WTC11 (cell line): ENCODE data around the gene NEK7. TPM values are rescaled to one million over a fixed set of nuclear protein-coding genes. Genes with fewer than 3 reads are reported as not detected.

Experiments
- ATAC-seq: fragments of 200-7000 bp; cut with Tn5 transposase; 2 replicates; pipeline ENCODE4 v1.10.0; 2021; ENCODE audit warnings: mild to moderate bottlenecking, moderate library complexity
- CTCF ChIA-PET: fragments of 300-600 bp; sonication (Branson Sonifier 250); formaldehyde crosslinking; loops from one replicate; lab custom pipeline; 2021; ENCODE audit warnings: antibody characterized with exemption; lab: Charles Lee
- POLR2A ChIA-PET: fragments of 350-600 bp; sonication (Branson Sonifier 250); formaldehyde crosslinking; loops from one replicate; lab custom pipeline; 2021; ENCODE audit warnings: antibody characterized with exemption; lab: Charles Lee
- DNase-seq: peaks from one replicate; pipeline ENCODE4 v3.0.0; 2021; ENCODE audit warnings: low spot score
- H3K27ac Mint-ChIP-seq: 2 replicates; pipeline ENCODE4 v1.8.0; 2021; ENCODE audit warnings: mixed read lengths
- H3K27me3 Mint-ChIP-seq: 2 replicates; pipeline ENCODE4 v1.8.0; 2021; ENCODE audit warnings: low read depth, mild to moderate bottlenecking, moderate library complexity, mixed read lengths
- H3K36me3 Mint-ChIP-seq: 2 replicates; pipeline ENCODE4 v1.8.0; 2021; ENCODE audit warnings: mixed read lengths
- H3K4me1 Mint-ChIP-seq: 2 replicates; pipeline ENCODE4 v1.8.0; 2022; ENCODE audit warnings: mixed read lengths
- H3K4me3 Mint-ChIP-seq: 2 replicates; pipeline ENCODE4 v1.8.0; 2021; ENCODE audit warnings: mild to moderate bottlenecking, moderate library complexity, mixed read lengths
- H3K9me3 Mint-ChIP-seq: 2 replicates; pipeline ENCODE4 v1.8.0; 2021; ENCODE audit warnings: mixed read lengths
- AR ChIP-seq: fragments of 250-450 bp; sonication (Bioruptor Pico); IDR thresholded peaks from 2 replicates; pipeline ENCODE4 v1.9.0; 2021; ENCODE audit warnings: mild to moderate bottlenecking
- CREB1 ChIP-seq: sonication (generic); formaldehyde crosslinking; IDR thresholded peaks from 2 replicates; pipeline ENCODE4 v1.8.0; 2023; ENCODE audit warnings: mild to moderate bottlenecking, missing genetic modification reagents
- EMX1 ChIP-seq: fragments of 250-450 bp; sonication (Bioruptor Pico); IDR thresholded peaks from 2 replicates; pipeline ENCODE4 v1.8.0; 2021; ENCODE audit warnings: mild to moderate bottlenecking
- FOXJ3 ChIP-seq: sonication (generic); formaldehyde crosslinking; IDR thresholded peaks from 2 replicates; pipeline ENCODE4 v1.9.0; 2021; ENCODE audit warnings: missing genetic modification reagents, mild to moderate bottlenecking, borderline replicate concordance
- GABPB1 ChIP-seq: sonication (generic); formaldehyde crosslinking; IDR thresholded peaks from 2 replicates; pipeline ENCODE4 v1.8.1; 2023; ENCODE audit warnings: mild to moderate bottlenecking, missing genetic modification reagents
- HMGXB4 ChIP-seq: sonication (generic); formaldehyde crosslinking; IDR thresholded peaks from 2 replicates; pipeline ENCODE4 v1.8.1; 2023; ENCODE audit warnings: mild to moderate bottlenecking, moderate library complexity, missing genetic modification reagents
- JAZF1 ChIP-seq: fragments of 250-450 bp; sonication (Bioruptor Pico); IDR thresholded peaks from 2 replicates; pipeline ENCODE4 v1.9.0; 2021; ENCODE audit warnings: moderate library complexity, mild to moderate bottlenecking, inconsistent platforms
- JUN ChIP-seq: sonication (generic); formaldehyde crosslinking; IDR thresholded peaks from 2 replicates; pipeline ENCODE4 v1.8.0; 2023; ENCODE audit warnings: mild to moderate bottlenecking, missing genetic modification reagents
- NFYB ChIP-seq: sonication (generic); formaldehyde crosslinking; conservative IDR thresholded peaks from 2 replicates; pipeline ENCODE4 v1.8.0; 2022; ENCODE audit warnings: low read depth, missing genetic modification reagents
- NR2C2 ChIP-seq: sonication (generic); formaldehyde crosslinking; IDR thresholded peaks from 2 replicates; pipeline ENCODE4 v1.8.0; 2022; ENCODE audit warnings: mild to moderate bottlenecking, missing genetic modification reagents
- SP1 ChIP-seq: sonication (generic); formaldehyde crosslinking; conservative IDR thresholded peaks from 2 replicates; pipeline ENCODE4 v1.8.1; 2022; ENCODE audit warnings: missing genetic modification reagents
- TCF7 ChIP-seq: sonication (generic); formaldehyde crosslinking; IDR thresholded peaks from 2 replicates; pipeline ENCODE4 v1.8.0; 2022; ENCODE audit warnings: mild to moderate bottlenecking, low read depth, missing genetic modification reagents, moderate library complexity
- ZNF138 ChIP-seq: sonication (generic); formaldehyde crosslinking; conservative IDR thresholded peaks from 2 replicates; pipeline ENCODE4 v1.8.1; 2022; ENCODE audit warnings: mild to moderate bottlenecking, moderate library complexity, missing genetic modification reagents
- ZNF219 ChIP-seq: sonication (generic); formaldehyde crosslinking; IDR thresholded peaks from 2 replicates; pipeline ENCODE4 v1.8.0; 2023; ENCODE audit warnings: missing genetic modification reagents, mild to moderate bottlenecking, borderline replicate concordance
- ZNF232 ChIP-seq: sonication (generic); formaldehyde crosslinking; IDR thresholded peaks from 2 replicates; pipeline ENCODE4 v1.8.0; 2022; ENCODE audit warnings: mild to moderate bottlenecking, missing genetic modification reagents
- ZNF263 ChIP-seq: sonication (generic); formaldehyde crosslinking; IDR thresholded peaks from 2 replicates; pipeline ENCODE4 v1.8.1; 2022; ENCODE audit warnings: low read depth, mild to moderate bottlenecking, moderate library complexity, missing genetic modification reagents
- ZNF396 ChIP-seq: fragments of 250-450 bp; sonication (Bioruptor Pico); IDR thresholded peaks from 2 replicates; pipeline ENCODE4 v1.8.0; 2021; ENCODE audit warnings: mild to moderate bottlenecking, moderate library complexity, borderline replicate concordance
- ZNF423 ChIP-seq: fragments of 250-450 bp; sonication (Bioruptor Pico); IDR thresholded peaks from 2 replicates; pipeline ENCODE4 v2.1.2; 2022; ENCODE audit warnings: mild to moderate bottlenecking, moderate library complexity
- total RNA-seq: library from RNA; stranded (reverse); gene quantifications from 3 replicates; pipeline ENCODE4 v1.2.3, GENCODE V29; 2021
- TF ChIP-seq, protein P1 (sequence below): sonication (generic); formaldehyde crosslinking; IDR thresholded peaks from 2 replicates; pipeline ENCODE4 v1.8.1; 2022; ENCODE audit warnings: low read depth, missing genetic modification reagents, borderline replicate concordance
- TF ChIP-seq, protein P2 (sequence below): fragments of 250-450 bp; sonication (Bioruptor Pico); IDR thresholded peaks from 2 replicates; pipeline ENCODE4 v1.9.0; 2021; ENCODE audit warnings: mild to moderate bottlenecking, borderline replicate concordance
- TF ChIP-seq, protein P3 (sequence below): fragments of 250-450 bp; sonication (Bioruptor Pico); IDR thresholded peaks from 2 replicates; pipeline ENCODE4 v1.9.0; 2021; ENCODE audit warnings: mild to moderate bottlenecking

NEK7 gene
- total RNA-seq, 1 experiment from 2014 or later: 10.3 TPM

- CTCF ChIA-PET: no interaction called here
- H3K36me3 Mint-ChIP-seq: no peaks in the 10 kb centered on the region
- POLR2A ChIA-PET: no interaction called here
- no peaks in the 10 kb centered on the region for H3K9me3 Mint-ChIP-seq
- H3K27me3 Mint-ChIP-seq: no peaks in the 10 kb centered on the region
- no peak overlapping the region for H3K4me3 Mint-ChIP-seq
- TF ChIP-seq JUN (CRISPR knock-in tag): no peak
- TF ChIP-seq FOXJ3 (CRISPR knock-in tag): no peak
- no peak for TF ChIP-seq ZNF396 (CRISPR knock-in tag)
- TF ChIP-seq ZNF263 (CRISPR knock-in tag): no peak
- no peak for TF ChIP-seq ZNF423 (CRISPR knock-in tag)
- no peak for TF ChIP-seq HMGXB4 (CRISPR knock-in tag)
- no peak for TF ChIP-seq EMX1
- TF ChIP-seq SP1: no peak
- TF ChIP-seq AR: no peak
- TF ChIP-seq, protein P1, sequence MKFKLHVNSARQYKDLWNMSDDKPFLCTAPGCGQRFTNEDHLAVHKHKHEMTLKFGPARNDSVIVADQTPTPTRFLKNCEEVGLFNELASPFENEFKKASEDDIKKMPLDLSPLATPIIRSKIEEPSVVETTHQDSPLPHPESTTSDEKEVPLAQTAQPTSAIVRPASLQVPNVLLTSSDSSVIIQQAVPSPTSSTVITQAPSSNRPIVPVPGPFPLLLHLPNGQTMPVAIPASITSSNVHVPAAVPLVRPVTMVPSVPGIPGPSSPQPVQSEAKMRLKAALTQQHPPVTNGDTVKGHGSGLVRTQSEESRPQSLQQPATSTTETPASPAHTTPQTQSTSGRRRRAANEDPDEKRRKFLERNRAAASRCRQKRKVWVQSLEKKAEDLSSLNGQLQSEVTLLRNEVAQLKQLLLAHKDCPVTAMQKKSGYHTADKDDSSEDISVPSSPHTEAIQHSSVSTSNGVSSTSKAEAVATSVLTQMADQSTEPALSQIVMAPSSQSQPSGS (CRISPR knock-in tag): no peak
- no peak for TF ChIP-seq GABPB1
- no peak for TF ChIP-seq JAZF1 (CRISPR knock-in tag)
- no peak for TF ChIP-seq CREB1 (CRISPR knock-in tag)
- TF ChIP-seq, protein P2, sequence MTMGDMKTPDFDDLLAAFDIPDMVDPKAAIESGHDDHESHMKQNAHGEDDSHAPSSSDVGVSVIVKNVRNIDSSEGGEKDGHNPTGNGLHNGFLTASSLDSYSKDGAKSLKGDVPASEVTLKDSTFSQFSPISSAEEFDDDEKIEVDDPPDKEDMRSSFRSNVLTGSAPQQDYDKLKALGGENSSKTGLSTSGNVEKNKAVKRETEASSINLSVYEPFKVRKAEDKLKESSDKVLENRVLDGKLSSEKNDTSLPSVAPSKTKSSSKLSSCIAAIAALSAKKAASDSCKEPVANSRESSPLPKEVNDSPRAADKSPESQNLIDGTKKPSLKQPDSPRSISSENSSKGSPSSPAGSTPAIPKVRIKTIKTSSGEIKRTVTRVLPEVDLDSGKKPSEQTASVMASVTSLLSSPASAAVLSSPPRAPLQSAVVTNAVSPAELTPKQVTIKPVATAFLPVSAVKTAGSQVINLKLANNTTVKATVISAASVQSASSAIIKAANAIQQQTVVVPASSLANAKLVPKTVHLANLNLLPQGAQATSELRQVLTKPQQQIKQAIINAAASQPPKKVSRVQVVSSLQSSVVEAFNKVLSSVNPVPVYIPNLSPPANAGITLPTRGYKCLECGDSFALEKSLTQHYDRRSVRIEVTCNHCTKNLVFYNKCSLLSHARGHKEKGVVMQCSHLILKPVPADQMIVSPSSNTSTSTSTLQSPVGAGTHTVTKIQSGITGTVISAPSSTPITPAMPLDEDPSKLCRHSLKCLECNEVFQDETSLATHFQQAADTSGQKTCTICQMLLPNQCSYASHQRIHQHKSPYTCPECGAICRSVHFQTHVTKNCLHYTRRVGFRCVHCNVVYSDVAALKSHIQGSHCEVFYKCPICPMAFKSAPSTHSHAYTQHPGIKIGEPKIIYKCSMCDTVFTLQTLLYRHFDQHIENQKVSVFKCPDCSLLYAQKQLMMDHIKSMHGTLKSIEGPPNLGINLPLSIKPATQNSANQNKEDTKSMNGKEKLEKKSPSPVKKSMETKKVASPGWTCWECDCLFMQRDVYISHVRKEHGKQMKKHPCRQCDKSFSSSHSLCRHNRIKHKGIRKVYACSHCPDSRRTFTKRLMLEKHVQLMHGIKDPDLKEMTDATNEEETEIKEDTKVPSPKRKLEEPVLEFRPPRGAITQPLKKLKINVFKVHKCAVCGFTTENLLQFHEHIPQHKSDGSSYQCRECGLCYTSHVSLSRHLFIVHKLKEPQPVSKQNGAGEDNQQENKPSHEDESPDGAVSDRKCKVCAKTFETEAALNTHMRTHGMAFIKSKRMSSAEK (CRISPR knock-in tag): no peak
- TF ChIP-seq, all 79 proteins: peak for 0
- Mint-ChIP-seq H3K4me1 (no peaks in the 10 kb centered on the region), H3K27ac (no peak overlapping the region)
- ATAC-seq (no peak), DNase-seq (no peak)
Measured at GRCh38 chr1:198147216-198147615, 9.6 kb upstream of the NEK7 start.

GRCh38 chr1:198150369-198150768 lies 6.4 kb upstream of the NEK7 start:
- Mint-ChIP-seq H3K27ac (no peak overlapping the region), H3K4me1 (peaks cover 5% of the 10 kb centered on the region; the same call in 1 of the 2 replicates), H3K27me3 (no peaks in the 10 kb centered on the region), H3K36me3 (no peaks in the 10 kb centered on the region), H3K9me3 (no peaks in the 10 kb centered on the region), H3K4me3 (no peak overlapping the region)
- POLR2A ChIA-PET: no interaction called here
- ATAC-seq (no peak), DNase-seq (no peak)
- CTCF ChIA-PET: no interaction called here
- TF ChIP-seq ZNF138 (CRISPR knock-in tag) (no peak), NR2C2 (CRISPR knock-in tag) (no peak), TCF7 (CRISPR knock-in tag) (no peak), ZNF232 (CRISPR knock-in tag) (no peak), NFYB (CRISPR knock-in tag) (no peak), AR (no peak), ZNF219 (CRISPR knock-in tag) (no peak)
- TF ChIP-seq, protein P3, sequence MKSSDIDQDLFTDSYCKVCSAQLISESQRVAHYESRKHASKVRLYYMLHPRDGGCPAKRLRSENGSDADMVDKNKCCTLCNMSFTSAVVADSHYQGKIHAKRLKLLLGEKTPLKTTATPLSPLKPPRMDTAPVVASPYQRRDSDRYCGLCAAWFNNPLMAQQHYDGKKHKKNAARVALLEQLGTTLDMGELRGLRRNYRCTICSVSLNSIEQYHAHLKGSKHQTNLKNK (CRISPR knock-in tag): no peak
